VCaP (cell line): ENCODE measurements around the gene STK40.

Experiments
- H3K27ac ChIP-seq: fragments of 450-650 bp; 2 replicates; pipeline ENCODE4 v1.5.1; 2017
- TF ChIP-seq, protein P1 (sequence below): fragments of 450-650 bp; conservative IDR thresholded peaks from 2 replicates; pipeline ENCODE4 v1.5.1; 2017; ENCODE audit warnings: mild to moderate bottlenecking, moderate library complexity

The STK40 gene

DNA sequence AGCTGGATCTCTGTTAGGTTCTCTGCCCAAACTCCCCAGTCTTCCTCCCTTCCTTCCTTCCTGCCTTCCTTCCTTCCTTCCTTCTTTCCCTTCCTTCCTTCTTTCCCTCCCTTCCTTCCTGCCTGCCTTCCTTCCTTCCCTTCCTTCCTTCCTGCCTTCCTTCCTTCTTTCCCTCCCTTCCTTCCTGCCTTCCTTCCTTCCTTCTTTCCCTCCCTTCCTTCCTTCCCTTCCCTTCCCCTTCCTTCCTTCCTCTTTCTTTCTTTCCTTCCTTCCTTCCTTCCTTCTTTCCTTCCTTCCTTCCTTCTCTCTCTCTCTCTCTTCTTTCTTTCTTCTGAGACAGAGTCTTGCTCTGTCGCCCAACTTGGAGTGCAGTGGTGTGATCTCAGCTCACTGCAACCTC is 20.7 kb upstream of the STK40 start:
- TF ChIP-seq, protein P1, sequence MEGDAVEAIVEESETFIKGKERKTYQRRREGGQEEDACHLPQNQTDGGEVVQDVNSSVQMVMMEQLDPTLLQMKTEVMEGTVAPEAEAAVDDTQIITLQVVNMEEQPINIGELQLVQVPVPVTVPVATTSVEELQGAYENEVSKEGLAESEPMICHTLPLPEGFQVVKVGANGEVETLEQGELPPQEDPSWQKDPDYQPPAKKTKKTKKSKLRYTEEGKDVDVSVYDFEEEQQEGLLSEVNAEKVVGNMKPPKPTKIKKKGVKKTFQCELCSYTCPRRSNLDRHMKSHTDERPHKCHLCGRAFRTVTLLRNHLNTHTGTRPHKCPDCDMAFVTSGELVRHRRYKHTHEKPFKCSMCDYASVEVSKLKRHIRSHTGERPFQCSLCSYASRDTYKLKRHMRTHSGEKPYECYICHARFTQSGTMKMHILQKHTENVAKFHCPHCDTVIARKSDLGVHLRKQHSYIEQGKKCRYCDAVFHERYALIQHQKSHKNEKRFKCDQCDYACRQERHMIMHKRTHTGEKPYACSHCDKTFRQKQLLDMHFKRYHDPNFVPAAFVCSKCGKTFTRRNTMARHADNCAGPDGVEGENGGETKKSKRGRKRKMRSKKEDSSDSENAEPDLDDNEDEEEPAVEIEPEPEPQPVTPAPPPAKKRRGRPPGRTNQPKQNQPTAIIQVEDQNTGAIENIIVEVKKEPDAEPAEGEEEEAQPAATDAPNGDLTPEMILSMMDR = no peak
- H3K27ac ChIP-seq = no peak overlapping the region

DNA sequence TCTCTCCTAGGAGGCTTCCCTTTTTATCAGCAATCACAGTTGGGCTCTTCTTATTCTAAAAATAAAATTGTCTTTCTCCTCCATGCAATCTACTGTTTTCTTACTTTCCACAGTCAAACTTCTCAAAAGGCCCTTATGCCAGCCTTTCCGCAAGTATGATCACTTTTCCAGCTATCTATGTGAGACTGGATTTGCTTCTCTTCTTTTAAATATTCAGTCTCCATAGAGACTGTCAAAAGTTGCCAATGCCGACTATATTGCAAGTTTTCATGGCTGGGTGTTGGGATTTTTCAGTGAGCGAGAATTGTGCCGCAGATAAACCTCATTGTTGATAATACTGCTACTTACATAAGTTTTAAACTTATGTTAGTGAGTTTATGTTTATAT is 16.8 kb upstream of the STK40 start:
- no peak overlapping the region for H3K27ac ChIP-seq
- TF ChIP-seq, protein P1 = no peak

DNA sequence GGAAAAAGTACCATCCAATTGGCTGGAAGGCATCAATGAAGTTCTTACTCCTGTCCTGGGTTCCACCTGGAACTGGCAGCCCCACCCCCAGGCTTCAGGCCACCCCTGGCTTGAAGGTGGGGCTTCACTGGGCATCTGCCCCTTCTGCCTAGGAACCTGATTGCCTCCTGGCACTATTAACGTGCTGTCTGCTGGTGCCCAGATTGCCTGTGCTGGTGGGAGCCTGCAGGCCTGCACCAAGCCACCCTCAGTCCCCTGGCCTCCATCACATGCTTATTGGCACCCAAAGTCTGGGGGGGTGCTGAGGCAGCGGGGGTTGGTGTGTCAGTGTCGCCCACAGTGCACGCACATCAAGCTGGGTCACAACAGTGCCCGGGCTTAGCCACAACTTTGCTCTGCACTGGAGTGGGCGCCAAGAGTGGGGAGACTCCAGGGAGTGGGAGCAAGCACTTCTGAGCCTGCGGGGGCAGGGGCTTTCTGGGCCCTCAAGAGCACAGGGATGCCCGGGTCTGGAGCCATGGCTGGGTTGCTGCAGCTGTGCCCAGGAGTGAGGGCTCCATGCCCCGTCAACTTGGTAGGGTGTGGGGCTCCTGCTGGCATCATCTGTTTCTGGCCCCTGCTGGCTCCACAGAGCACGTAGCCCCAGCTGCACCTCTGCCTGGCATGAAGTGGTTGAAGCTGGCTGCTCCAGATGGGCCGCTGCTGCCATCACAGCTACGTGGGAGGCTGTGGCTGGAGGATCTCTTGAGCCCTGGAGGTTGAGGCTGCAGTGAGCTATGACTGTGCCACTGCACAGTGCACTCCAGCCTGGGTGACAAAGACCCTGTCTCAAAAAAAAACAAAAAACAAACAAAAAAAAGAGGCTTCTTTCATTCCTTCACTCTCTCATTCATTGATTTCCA is 16.1 kb upstream of the STK40 start:
- TF ChIP-seq, protein P1 = no peak
- no peak overlapping the region for H3K27ac ChIP-seq

DNA sequence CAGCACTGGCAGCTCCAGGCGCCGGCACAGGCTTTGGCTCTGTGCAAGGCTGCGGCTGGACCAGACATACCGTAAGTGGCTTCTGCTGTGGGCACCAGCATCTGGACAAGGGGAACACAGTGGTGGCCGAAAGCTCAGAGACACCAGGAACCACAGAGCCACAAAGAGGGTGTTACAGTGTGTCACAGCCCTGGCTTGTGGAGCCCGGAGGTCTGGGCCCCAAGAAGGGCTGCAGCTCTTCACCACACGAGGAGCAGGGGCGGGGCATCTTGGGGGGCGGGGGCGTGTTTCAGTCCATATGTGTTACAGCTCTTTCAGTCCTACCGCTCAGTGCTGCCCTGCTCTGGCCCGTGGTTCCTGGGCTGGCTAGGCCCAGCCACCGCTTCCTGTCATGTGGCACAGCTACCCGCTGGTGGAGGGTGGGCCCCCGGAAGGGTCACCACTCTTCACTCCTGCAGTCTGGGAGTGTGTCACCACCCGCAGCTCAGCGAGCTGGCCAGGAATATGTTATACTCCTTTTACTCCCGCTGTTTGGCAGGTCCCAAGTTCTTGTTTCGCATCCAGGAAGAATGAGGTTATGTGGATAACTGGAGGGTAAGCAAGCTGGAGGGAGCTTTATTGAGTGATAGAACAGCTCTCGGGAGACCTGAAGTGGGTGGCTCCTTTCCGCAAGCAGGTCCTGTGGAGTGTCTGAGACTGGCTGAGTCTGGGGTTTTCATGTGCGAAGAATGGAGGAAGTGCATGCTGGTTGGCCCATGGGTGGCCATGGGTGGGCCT is 15.3 kb upstream of the STK40 start:
- TF ChIP-seq, protein P1 = no peak
- H3K27ac ChIP-seq = no peak overlapping the region

DNA sequence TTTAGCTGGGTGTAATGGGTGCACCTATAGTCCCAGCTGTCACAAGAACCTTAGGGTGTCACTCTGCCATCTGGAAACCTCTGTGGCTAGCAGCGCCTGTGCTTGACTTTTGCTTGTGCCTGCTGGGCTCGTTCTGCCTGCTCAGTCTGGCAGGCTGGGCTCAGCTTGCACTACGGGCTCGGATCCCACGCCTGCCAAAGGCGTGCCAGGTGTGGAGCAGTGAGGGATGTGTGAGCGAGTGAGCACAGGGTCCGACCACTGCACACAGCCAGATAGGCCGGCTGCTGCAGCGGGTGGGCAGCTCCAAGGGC is 14.7 kb upstream of the STK40 start:
- no peak overlapping the region for H3K27ac ChIP-seq
- TF ChIP-seq, protein P1 = no peak

DNA sequence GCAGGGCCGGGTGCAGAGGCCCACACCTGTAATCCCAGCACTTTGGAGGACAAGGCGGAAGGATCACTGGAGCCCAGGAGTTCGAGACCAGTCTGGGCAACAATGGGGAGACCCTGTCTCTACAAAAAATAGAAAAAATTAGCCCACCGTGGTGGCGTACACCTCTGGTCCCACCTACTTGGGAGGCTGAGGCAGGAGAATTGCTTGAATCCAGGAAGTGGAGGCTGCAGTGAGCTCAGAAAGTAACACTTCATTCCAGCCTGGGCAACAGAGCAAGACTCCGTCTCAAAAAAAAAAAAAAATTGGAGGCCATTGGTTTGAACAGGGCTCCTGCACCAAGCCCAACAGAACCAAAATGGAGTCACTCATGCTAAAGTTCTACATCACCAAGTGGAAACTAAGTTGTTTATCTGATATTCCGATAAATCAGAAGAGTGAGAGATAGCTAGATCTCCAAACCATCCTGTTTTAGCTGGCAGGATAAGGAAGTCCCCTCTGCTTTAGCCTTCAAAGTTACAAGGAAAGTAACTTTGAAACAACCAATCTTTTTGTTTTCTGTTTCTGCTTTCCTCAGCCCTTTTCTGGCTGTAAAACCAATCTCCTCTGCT is 12.8 kb upstream of the STK40 start:
- TF ChIP-seq, protein P1 = no peak
- H3K27ac ChIP-seq = peak overlapping the region; percentile 79; the same call in 1 of the 2 replicates
